ENCODE data around the gene JADE1. TPM values are rescaled to one million over a fixed set of nuclear protein-coding genes. Genes with fewer than 3 reads are reported as not detected.
A peak's percentile ranks its signal among the peaks of the same experiment; 100 is the strongest.

JADE1 gene
- total and polyA plus RNA-seq, 2 of the 4 experiments (the other 2 are of a cell fraction): 13.8 to 32.6 TPM

DNA sequence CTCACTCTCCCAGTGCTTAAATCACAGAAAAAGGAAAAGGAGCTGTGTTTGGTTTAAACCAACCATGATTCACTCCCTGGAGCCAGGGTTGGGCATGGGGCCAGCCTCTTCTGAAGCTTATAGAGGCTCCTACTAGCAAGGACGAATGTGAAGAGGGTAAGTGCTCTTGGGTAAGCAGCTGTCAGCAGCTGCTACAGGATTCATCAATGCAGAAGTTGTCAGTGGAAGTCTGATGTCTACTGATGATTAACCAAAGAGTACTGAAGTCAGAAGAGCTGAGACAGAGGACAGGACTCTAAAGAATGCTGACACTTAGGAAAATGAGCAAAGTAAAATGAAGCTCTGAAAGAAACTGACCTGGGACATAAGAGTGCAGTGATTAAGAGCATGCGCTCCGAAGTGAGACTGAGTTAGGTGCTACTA, 32.7 kb upstream of the JADE1 start:
- intact Hi-C loops (cut with micrococcal nuclease): no loop called here
- no peak overlapping the region for H3K4me3 ChIP-seq (ENCODE audit: insufficient read depth, low read depth, low read length)
- 0% methylated on average over 1 of the region's 3 CpGs; no CpG with 5 or more reads in 1 of the 2 experiments for WGBS, 2 experiments (ENCODE audit: extremely low coverage in 2 of 2, insufficient read length in 1 of 2)

More for the DNA sequence above, 32.7 kb upstream of the JADE1 start:
- Histone ChIP-seq H3K4me1 (ENCODE audit: control insufficient read depth, insufficient read depth, low read length) (peaks cover 3% of the 10 kb centered on the region), H3K56ac (ENCODE audit: extremely low read depth, insufficient read depth, low read length) (no peak overlapping the region), H3K4ac (ENCODE audit: low read depth, low read length) (peak overlapping the region; percentile 0; the same call in 1 of the 2 replicates), H4K5ac (ENCODE audit: low read depth, low read length) (no peak overlapping the region), H3K23ac (ENCODE audit: low read depth, low read length) (no peak overlapping the region), H3K9me1 (ENCODE audit: insufficient read depth, low read length) (no peaks in the 10 kb centered on the region), H3K27ac (ENCODE audit: insufficient read depth, low read length) (no peak overlapping the region), H4K8ac (ENCODE audit: low read depth in 2 of 2, low read length in 2 of 2) (peak overlapping the region in 1 of 2 experiments; percentile 47; a peak in 1 of 4 replicates), H2AFZ (replicated peaks; ENCODE audit: low read length, poor library complexity) (peak overlapping the region; percentile 67), H3K36me3 (ENCODE audit: control insufficient read depth, insufficient read depth, low read length) (no peaks in the 10 kb centered on the region), H3K79me1 (ENCODE audit: low read depth in 1 of 2, low read length in 2 of 2) (no peaks in the 10 kb centered on the region), H3K4me2 (ENCODE audit: low read depth, low read length) (peak overlapping the region; percentile 54; the same call in 1 of the 2 replicates), H2AK5ac (ENCODE audit: low read depth, low read length) (no peak overlapping the region; the same call in 1 of the 2 replicates), H2BK20ac (ENCODE audit: low read depth, low read length) (peak overlapping the region; percentile 8), H3K9me3 (ENCODE audit: control insufficient read depth, insufficient read depth, low read length) (no peaks in the 10 kb centered on the region), H2BK120ac (ENCODE audit: low read depth, low read length) (peak overlapping the region; percentile 60), H3K9ac (ENCODE audit: low read depth, low read length) (no peak overlapping the region), H3K27me3 (ENCODE audit: control insufficient read depth, insufficient read depth, low read length) (no peaks in the 10 kb centered on the region), H3K18ac (ENCODE audit: low read depth, low read length) (no peak overlapping the region; the same call in 1 of the 2 replicates), H4K20me1 (ENCODE audit: insufficient read depth, low read length) (no peaks in the 10 kb centered on the region), H3K14ac (replicated peaks; ENCODE audit: low read depth, low read length) (no peak overlapping the region), H4K91ac (ENCODE audit: insufficient read depth, low read depth, low read length) (no peak overlapping the region), H2AK9ac (replicated peaks; ENCODE audit: low read depth, low read length, poor library complexity) (no peak overlapping the region), H2BK15ac (ENCODE audit: low read depth, low read length) (no peak overlapping the region), H2BK5ac (ENCODE audit: low read depth, low read length, poor library complexity, severe bottlenecking) (peak overlapping the region; percentile 69)
- dilution Hi-C loops (cut with HindIII; ENCODE audit: low sequenced_read_pairs, unreplicated experiment): no loop called here
- ChIA-PET POLR2A (ENCODE audit: unreplicated experiment) (interaction anchor here (0.6 kb wide), 3 partner anchors 15 to 1549 kb away, joined by 6 to 12 read pairs (median 6); no protein-coding TSS in a partner anchor), CTCF (interaction anchor here (1.1 to 1.3 kb wide), 3 partner anchors 14 to 202 kb away, joined by 3 to 5 read pairs (median 4); no protein-coding TSS in a partner anchor)
- DNase-seq (peak; percentile 95), ATAC-seq (ENCODE audit: low read depth) (peak; percentile 93)
- BruUV-seq (replicated peaks): no TSS peak
- TF ChIP-seq, protein P1, sequence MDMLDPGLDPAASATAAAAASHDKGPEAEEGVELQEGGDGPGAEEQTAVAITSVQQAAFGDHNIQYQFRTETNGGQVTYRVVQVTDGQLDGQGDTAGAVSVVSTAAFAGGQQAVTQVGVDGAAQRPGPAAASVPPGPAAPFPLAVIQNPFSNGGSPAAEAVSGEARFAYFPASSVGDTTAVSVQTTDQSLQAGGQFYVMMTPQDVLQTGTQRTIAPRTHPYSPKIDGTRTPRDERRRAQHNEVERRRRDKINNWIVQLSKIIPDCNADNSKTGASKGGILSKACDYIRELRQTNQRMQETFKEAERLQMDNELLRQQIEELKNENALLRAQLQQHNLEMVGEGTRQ (IDR thresholded peaks at IDR 0.05; ENCODE audit: low read depth, low read length): no peak
- TF ChIP-seq MXI1 (IDR thresholded peaks at IDR 0.05; ENCODE audit: borderline replicate concordance, low read depth, low read length) (no peak), MAFK (IDR thresholded peaks at IDR 0.05; ENCODE audit: low read depth, low read length) (peak; percentile 91), RCOR1 (IDR thresholded peaks at IDR 0.05; ENCODE audit: insufficient replicate concordance, low read length) (peak; percentile 40), NFE2L2 (IDR thresholded peaks at IDR 0.05; ENCODE audit: low read depth, low read length) (no peak), RAD21 (IDR thresholded peaks at IDR 0.05; ENCODE audit: low read length) (no peak)
- in situ Hi-C loops (cut with MboI; ENCODE audit: low sequenced_read_pairs): no loop called here
